ENCODE measurements around the gene RSPO3. TPM values are rescaled to one million over a fixed set of nuclear protein-coding genes. Genes with fewer than 3 reads are reported as not detected.

The RSPO3 gene
- total and polyA plus RNA-seq, 9 of the 15 experiments (the other 6 are each of a cell fraction or from before 2014, with no cell fraction given): not detected

DNA sequence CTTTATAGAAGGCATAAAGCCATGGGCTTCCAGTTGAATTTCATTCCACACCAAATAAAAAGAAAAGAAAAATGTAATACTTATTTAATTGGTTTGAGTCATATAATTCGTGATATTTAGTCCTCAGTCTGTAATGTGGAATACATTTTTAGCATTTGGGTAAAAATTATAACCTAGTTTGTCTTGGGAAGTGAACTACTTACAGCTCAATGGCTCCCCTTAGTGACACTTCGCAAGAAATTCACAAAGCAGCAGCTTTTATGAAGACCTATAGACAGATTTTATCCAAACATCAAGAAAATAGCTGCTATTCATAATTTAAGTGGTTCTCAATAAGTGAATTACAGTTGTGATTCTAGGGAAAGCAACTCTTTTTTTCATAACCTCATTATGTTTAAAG is 72.1 kb downstream of the RSPO3 start:
- ATAC-seq (peak; percentile 66; the same call in 2 of the 3 replicates), FAIRE-seq (peak; percentile 57), DNase-seq (ENCODE audit: extremely low read depth in 1 of 4, low spot score in 3 of 4) (peak in 3 of 4 experiments; percentile 7 to 29 (median 8))
- no peaks in the 10 kb centered on the region for H3K27me3 ChIP-seq (ENCODE audit: control insufficient read depth in 2 of 2, insufficient read depth in 2 of 2, low read length in 2 of 2)
- H4K20me1 ChIP-seq (replicated peaks; ENCODE audit: control insufficient read depth, insufficient read depth, low read length): no peaks in the 10 kb centered on the region
- H3K79me2 ChIP-seq (ENCODE audit: control insufficient read depth, insufficient read depth, low read length): no peaks in the 10 kb centered on the region
- in situ Hi-C loops (cut with MboI): no loop called here
- no peak overlapping the region for H3K27ac ChIP-seq (ENCODE audit: extremely low read depth, low read depth, low read length)
- no peak overlapping the region for H2AFZ ChIP-seq (ENCODE audit: low read depth, low read length)
- intact Hi-C loops (cut with micrococcal nuclease): loop anchor here (5.0 to 10.0 kb wide), 2 partner anchors 77 to 1196 kb away; partner anchors contain the start of gene RNF146
- no TSS peak for BruUV-seq (replicated peaks)
- no peaks in the 10 kb centered on the region for H3K4me1 ChIP-seq (replicated peaks in 1 of 2; ENCODE audit: control insufficient read depth in 2 of 2, insufficient read depth in 2 of 2, low read length in 2 of 2)
- no peaks in the 10 kb centered on the region for H3K9me3 ChIP-seq (replicated peaks; ENCODE audit: control insufficient read depth, insufficient read depth, low read depth, low read length)
- no peak overlapping the region for H3K4me2 ChIP-seq (ENCODE audit: insufficient read depth, low read length)
- 0% methylated on average over 2 of the region's 2 CpGs for whole genome bisulfite sequencing (ENCODE audit: insufficient coverage, low coverage, missing lambda C conversion rate)
- ChIA-PET CTCF (ENCODE audit: low intra/inter-chr PET ratio) (interaction anchor here (0.7 kb wide), 1 partner anchor 1267 kb away, joined by 3 read pairs; no protein-coding TSS in a partner anchor), POLR2A (interaction anchor here (0.5 kb wide), 1 partner anchor 325 kb away, joined by 3 read pairs; no protein-coding TSS in a partner anchor)
- H3K9me1 ChIP-seq (ENCODE audit: control insufficient read depth, insufficient read depth, low read length): no peaks in the 10 kb centered on the region
- TF ChIP-seq GABPB1 (CRISPR knock-in tag; IDR thresholded peaks at IDR 0.05): no peak
- TF ChIP-seq SMC3 (conservative IDR thresholded peaks at IDR 0.05; ENCODE audit: insufficient read depth, low read depth, low read length): 0 out of 2 replicates have a peak, but pooled peaks have one; percentile 17
- TF ChIP-seq RAD21 (CRISPR knock-in tag; conservative IDR thresholded peaks at IDR 0.05 in 1 of 2, IDR thresholded peaks at IDR 0.05 in 1 of 2): peak; percentile 29 to 52
- TF ChIP-seq, protein P1, sequence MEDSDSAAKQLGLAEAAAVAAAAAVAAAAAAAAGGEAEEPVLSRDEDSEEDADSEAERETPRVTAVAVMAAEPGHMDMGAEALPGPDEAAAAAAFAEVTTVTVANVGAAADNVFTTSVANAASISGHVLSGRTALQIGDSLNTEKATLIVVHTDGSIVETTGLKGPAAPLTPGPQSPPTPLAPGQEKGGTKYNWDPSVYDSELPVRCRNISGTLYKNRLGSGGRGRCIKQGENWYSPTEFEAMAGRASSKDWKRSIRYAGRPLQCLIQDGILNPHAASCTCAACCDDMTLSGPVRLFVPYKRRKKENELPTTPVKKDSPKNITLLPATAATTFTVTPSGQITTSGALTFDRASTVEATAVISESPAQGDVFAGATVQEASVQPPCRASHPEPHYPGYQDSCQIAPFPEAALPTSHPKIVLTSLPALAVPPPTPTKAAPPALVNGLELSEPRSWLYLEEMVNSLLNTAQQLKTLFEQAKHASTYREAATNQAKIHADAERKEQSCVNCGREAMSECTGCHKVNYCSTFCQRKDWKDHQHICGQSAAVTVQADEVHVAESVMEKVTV (CRISPR knock-in tag; IDR thresholded peaks at IDR 0.05): 0 out of 2 replicates have a peak, but pooled peaks have one; percentile 6
- TF ChIP-seq, protein P2, sequence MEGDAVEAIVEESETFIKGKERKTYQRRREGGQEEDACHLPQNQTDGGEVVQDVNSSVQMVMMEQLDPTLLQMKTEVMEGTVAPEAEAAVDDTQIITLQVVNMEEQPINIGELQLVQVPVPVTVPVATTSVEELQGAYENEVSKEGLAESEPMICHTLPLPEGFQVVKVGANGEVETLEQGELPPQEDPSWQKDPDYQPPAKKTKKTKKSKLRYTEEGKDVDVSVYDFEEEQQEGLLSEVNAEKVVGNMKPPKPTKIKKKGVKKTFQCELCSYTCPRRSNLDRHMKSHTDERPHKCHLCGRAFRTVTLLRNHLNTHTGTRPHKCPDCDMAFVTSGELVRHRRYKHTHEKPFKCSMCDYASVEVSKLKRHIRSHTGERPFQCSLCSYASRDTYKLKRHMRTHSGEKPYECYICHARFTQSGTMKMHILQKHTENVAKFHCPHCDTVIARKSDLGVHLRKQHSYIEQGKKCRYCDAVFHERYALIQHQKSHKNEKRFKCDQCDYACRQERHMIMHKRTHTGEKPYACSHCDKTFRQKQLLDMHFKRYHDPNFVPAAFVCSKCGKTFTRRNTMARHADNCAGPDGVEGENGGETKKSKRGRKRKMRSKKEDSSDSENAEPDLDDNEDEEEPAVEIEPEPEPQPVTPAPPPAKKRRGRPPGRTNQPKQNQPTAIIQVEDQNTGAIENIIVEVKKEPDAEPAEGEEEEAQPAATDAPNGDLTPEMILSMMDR (IDR thresholded peaks at IDR 0.05 in 2 of 3, conservative IDR thresholded peaks at IDR 0.05 in 1 of 3; ENCODE audit: insufficient read depth in 2 of 3, low read depth in 1 of 3, low read length in 3 of 3): peak; percentile 13 to 60 (median 35); a peak in 3 of 6 replicates
- no peaks in the 10 kb centered on the region for H3K36me3 ChIP-seq (ENCODE audit: control insufficient read depth, insufficient read depth, low read length)
- no peak overlapping the region for H3K9ac ChIP-seq (ENCODE audit: insufficient read depth in 1 of 2, low read depth in 2 of 2, low read length in 2 of 2)
- H3K4me3 ChIP-seq: no peak overlapping the region

Data from K562 (cell line).